HepG2 (cell line): ENCODE data around the gene TBCCD1. TPM values are rescaled to one million over a fixed set of nuclear protein-coding genes. Genes with fewer than 3 reads are reported as not detected.

Experiments
- MIXL1 ChIP-seq: IDR thresholded peaks from 2 replicates; pipeline ENCODE4 v1.6.1; 2016
- NCOA2 ChIP-seq: sonication (generic); formaldehyde crosslinking; IDR thresholded peaks from 2 replicates; pipeline ENCODE4 v1.8.0; 2022; ENCODE audit warnings: inconsistent platforms
- ZNF232 ChIP-seq: sonication (generic); formaldehyde crosslinking; IDR thresholded peaks from 2 replicates; pipeline ENCODE4 v1.4.0; 2020; ENCODE audit warnings: missing genetic modification reagents, borderline replicate concordance
- ZNF430 ChIP-seq: sonication (generic); formaldehyde crosslinking; IDR thresholded peaks from 2 replicates; pipeline ENCODE4 v1.9.0; 2021; ENCODE audit warnings: mild to moderate bottlenecking, missing genetic modification reagents
- ZNF530 ChIP-seq: sonication (generic); formaldehyde crosslinking; IDR thresholded peaks from 2 replicates; pipeline ENCODE4 v1.5.0; 2020; ENCODE audit warnings: low read depth, mild to moderate bottlenecking, missing genetic modification reagents
- polyA plus RNA-seq, 8 experiments: library from polyadenylated mRNA; depleted of rRNA in 3 of 8; stranded (reverse) in 7 of 8; unstranded in 1 of 8; fragments of >200 nt; fragmentation: Illumina TruSeq in 4 of 8; extraction: Trizol in 4 of 8; gene quantifications; 2 replicates each; pipeline versions ENCODE4 v1.2.1 to v1.2.3, GENCODE V29; 2011 to 2016; ENCODE audit warnings: low read depth in 4 of 8, missing spikeins in 1 of 8, mixed read lengths in 1 of 8; ENCODE audit not compliant: insufficient read depth in 1 of 8
- total RNA-seq, 5 experiments: library from RNA; depleted of rRNA; stranded (reverse); fragments of >200 nt; fragmentation: Illumina TruSeq; extraction: Trizol; gene quantifications; 2 replicates each; pipeline ENCODE4 v1.2.3, GENCODE V29; 2016; ENCODE audit warnings: low read depth in 1 of 5
- TF ChIP-seq, protein P1 (sequence below), 2 experiments: sonication (generic) in 1 of 2; formaldehyde crosslinking in 1 of 2; IDR thresholded peaks; 2 replicates each; pipeline versions ENCODE4 v1.4.0 to v1.6.1; 2016 to 2020; ENCODE audit warnings: borderline replicate concordance in 1 of 2, low read depth in 1 of 2, mild to moderate bottlenecking in 1 of 2, missing genetic modification reagents in 1 of 2
- TF ChIP-seq, protein P2 (sequence below): sonication (generic); formaldehyde crosslinking; IDR thresholded peaks from 2 replicates; pipeline ENCODE4 v1.5.1; 2020; ENCODE audit warnings: missing genetic modification reagents, mild to moderate bottlenecking, borderline replicate concordance

The TBCCD1 gene
- total and polyA plus RNA-seq, 2 of the 13 experiments (the other 11 are each of a cell fraction or from before 2014, with no cell fraction given) = 13.6 to 16.2 TPM

DNA sequence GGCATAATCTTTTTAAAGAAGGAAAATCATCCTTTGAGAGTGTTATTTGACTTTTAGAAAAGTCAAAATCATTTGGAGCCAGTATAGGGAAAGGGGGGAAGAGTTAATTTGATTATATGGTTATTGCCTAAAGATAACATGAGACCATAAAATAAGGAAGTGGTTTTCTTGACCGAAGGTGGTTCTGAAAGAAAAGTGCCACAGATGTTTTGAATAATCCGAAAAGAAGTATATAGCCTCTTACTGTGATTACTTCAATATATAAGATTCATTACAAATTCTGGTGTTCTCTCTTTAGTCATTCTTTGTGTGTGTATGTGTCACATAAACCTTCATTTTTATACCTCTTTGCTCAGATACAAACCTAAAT lies 4.5 kb upstream of the TBCCD1 start (continued):
- TF ChIP-seq, protein P1, sequence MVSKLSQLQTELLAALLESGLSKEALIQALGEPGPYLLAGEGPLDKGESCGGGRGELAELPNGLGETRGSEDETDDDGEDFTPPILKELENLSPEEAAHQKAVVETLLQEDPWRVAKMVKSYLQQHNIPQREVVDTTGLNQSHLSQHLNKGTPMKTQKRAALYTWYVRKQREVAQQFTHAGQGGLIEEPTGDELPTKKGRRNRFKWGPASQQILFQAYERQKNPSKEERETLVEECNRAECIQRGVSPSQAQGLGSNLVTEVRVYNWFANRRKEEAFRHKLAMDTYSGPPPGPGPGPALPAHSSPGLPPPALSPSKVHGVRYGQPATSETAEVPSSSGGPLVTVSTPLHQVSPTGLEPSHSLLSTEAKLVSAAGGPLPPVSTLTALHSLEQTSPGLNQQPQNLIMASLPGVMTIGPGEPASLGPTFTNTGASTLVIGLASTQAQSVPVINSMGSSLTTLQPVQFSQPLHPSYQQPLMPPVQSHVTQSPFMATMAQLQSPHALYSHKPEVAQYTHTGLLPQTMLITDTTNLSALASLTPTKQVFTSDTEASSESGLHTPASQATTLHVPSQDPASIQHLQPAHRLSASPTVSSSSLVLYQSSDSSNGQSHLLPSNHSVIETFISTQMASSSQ (IDR thresholded peaks at IDR 0.05; ENCODE audit: low read depth) = no peak
- TF ChIP-seq, protein P1 (CRISPR knock-in tag; IDR thresholded peaks at IDR 0.05; ENCODE audit: borderline replicate concordance) = no peak
- TF ChIP-seq, protein P2, sequence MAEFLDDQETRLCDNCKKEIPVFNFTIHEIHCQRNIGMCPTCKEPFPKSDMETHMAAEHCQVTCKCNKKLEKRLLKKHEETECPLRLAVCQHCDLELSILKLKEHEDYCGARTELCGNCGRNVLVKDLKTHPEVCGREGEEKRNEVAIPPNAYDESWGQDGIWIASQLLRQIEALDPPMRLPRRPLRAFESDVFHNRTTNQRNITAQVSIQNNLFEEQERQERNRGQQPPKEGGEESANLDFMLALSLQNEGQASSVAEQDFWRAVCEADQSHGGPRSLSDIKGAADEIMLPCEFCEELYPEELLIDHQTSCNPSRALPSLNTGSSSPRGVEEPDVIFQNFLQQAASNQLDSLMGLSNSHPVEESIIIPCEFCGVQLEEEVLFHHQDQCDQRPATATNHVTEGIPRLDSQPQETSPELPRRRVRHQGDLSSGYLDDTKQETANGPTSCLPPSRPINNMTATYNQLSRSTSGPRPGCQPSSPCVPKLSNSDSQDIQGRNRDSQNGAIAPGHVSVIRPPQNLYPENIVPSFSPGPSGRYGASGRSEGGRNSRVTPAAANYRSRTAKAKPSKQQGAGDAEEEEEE (CRISPR knock-in tag) = no peak
- no peak for TF ChIP-seq ZNF430 (CRISPR knock-in tag)
- TF ChIP-seq MIXL1 (CRISPR knock-in tag) = no peak
- no peak for TF ChIP-seq ZNF232
- no peak for TF ChIP-seq NCOA2 (CRISPR knock-in tag)
- no peak for TF ChIP-seq ZNF530
